ENCODE results near the gene CCDC121. TPM values are rescaled to one million over a fixed set of nuclear protein-coding genes. Genes with fewer than 3 reads are reported as not detected.

The CCDC121 gene
- total and polyA plus RNA-seq, 7 donors = 0.98 to 10.3 (median 2.5) TPM

DNA sequence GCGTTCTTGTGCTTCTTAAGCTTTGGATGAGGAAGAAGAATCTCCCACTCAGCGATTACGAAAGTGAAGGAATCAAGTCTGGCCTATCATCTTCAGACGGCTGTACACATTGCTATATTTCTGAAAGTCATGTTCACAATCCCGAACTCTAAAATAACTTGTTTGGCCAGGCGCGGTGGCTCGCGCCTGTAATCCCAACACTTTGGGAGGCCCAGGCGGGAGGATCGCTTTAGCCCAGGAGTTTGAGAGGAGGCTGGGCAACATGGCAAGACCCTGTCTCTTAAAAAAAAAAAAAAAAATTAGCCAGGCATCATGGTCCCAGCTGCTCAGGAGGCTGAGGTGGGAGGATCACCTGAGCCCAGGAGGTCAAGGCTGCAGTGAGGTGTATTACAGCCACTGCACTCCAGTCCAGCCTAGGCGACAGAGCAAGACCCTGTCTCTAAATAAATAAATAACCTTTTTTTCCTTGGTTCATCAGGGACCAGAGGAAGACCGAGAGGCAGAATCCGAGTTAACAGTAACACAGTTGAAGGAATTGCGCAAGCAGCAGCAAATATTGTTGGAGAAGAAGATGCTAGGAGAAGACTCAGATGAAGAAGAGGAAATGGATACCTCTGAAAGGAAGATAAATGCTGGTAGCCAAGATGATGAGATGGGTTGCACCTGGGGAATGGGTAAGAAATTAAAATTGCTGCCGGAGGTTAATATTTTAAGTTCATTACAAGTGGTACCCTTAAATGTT is 36.0 kb upstream of the CCDC121 start:
- 85 to 88% (median 86%) methylated on average over 16 of the region's 16 CpGs for WGBS, 3 donors
- H3K4me3 ChIP-seq = peak overlapping the region; percentile 97
- peaks cover 31% of the 10 kb centered on the region for H3K4me1 ChIP-seq
- intact Hi-C loops (cut with DNase I) = loop anchor here in 1 of 2 donors (5.0 kb wide), 1 partner anchor 37 kb away; the partner anchor contains the start of genes CCDC121 and GPN1
- ATAC-seq (no peak), DNase-seq (no peak)
- no peaks in the 10 kb centered on the region for H3K9me3 ChIP-seq
- H3K36me3 ChIP-seq (ENCODE audit: insufficient read depth in 1 of 2, low read depth in 1 of 2) = peaks cover 7 to 71% of the 10 kb centered on the region in 2 donors
- H3K27me3 ChIP-seq (ENCODE audit: insufficient read depth in 3 of 3, low read length in 2 of 3) = no peaks in the 10 kb centered on the region
- TF ChIP-seq, protein P1, sequence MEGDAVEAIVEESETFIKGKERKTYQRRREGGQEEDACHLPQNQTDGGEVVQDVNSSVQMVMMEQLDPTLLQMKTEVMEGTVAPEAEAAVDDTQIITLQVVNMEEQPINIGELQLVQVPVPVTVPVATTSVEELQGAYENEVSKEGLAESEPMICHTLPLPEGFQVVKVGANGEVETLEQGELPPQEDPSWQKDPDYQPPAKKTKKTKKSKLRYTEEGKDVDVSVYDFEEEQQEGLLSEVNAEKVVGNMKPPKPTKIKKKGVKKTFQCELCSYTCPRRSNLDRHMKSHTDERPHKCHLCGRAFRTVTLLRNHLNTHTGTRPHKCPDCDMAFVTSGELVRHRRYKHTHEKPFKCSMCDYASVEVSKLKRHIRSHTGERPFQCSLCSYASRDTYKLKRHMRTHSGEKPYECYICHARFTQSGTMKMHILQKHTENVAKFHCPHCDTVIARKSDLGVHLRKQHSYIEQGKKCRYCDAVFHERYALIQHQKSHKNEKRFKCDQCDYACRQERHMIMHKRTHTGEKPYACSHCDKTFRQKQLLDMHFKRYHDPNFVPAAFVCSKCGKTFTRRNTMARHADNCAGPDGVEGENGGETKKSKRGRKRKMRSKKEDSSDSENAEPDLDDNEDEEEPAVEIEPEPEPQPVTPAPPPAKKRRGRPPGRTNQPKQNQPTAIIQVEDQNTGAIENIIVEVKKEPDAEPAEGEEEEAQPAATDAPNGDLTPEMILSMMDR (IDR thresholded peaks at IDR 0.05) = no peak
- H3K27ac ChIP-seq = peak overlapping the region; percentile 89

DNA sequence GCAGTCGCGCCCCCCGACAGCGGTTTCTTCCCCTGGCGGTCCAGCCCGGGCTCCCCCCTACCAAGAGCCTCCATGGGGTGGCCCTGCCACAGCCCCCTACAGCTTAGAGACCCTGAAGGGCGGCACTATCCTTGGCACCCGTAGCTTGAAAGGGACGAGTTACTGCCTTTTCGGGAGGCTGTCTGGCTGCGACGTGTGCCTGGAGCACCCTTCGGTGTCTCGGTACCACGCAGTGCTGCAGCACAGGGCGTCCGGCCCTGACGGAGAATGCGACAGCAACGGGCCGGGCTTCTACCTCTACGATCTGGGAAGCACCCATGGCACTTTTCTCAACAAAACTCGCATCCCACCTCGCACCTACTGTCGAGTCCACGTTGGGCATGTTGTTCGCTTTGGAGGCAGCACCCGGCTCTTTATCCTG is 35.4 kb upstream of the CCDC121 start:
- Histone ChIP-seq H3K4me3 (peak overlapping the region; percentile 97), H3K27me3 (ENCODE audit: insufficient read depth in 3 of 3, low read length in 2 of 3) (no peaks in the 10 kb centered on the region), H3K36me3 (ENCODE audit: insufficient read depth in 1 of 2, low read depth in 1 of 2) (peaks cover 7 to 71% of the 10 kb centered on the region in 2 donors), H3K4me1 (peaks cover 34% of the 10 kb centered on the region), H3K27ac (peak overlapping the region; percentile 89), H3K9me3 (no peaks in the 10 kb centered on the region)
- ATAC-seq = peak in 1 of 4 donors; percentile 16
- intact Hi-C loops (cut with DNase I) = loop anchor here in 1 of 2 donors (5.0 kb wide), 1 partner anchor 37 kb away; the partner anchor contains the start of genes CCDC121 and GPN1
- 1 to 4% (median 3%) methylated on average over 27 to 28 of the region's 28 CpGs for WGBS, 3 donors
- TF ChIP-seq, protein P1 (IDR thresholded peaks at IDR 0.05) = no peak
- no peak for DNase-seq

DNA sequence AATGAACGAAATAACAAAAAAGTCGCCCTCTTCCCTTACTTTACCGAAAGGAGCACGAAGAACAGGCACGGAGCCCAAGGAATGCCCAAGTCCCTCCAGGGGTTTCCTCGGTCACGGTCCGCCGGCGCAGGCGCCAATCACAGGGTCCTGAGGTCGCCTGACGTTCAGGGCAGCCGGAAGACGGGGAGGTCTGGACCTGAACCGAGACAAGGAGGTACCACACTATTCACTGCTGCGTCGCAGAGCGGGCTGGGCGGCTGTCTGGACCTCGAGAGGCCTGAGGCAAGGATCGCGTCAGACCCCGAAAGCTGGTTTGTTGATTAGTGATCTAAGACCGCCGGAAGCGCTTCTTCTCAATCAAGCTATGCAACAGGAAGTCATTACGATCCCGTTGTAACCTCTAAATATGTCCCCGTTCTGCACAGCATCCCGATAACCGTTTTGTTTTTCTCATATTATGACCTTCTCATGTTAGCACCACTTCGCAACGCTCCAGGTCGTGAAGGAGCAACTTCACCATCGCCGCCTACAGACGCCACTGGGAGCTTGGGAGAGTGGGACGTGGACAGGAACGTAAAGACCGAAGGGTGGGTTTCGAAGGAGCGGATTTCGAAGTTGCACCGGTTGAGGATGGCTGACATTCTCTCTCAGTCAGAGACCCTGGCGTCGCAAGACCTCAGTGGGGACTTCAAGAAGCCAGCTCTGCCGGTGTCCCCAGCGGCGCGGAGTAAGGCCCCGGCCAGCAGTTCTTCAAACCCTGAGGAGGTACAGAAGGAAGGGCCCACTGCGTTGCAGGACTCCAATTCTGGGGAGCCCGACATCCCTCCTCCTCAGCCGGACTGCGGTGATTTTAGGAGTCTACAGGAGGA is 34.7 kb upstream of the CCDC121 start, which contains the start of the genes SLC4A1AP and SUPT7L:
Gene SLC4A1AP, plus strand, starts transcription at position 605 of the 869 bp plus-strand sequence. Its CDS starts 26 bp downstream, at position 631.
Gene SUPT7L, minus strand, starts transcription at position 330 of the 869 bp plus-strand sequence. CDS start 1,422 bp downstream, outside the sequence.
- H3K4me3 ChIP-seq = peak within 1 kb of the TSS; percentile 97
- DNase-seq (peak; percentile 78 to 87), ATAC-seq (peak; percentile 88 to 93 (median 90))
- H3K4me1 ChIP-seq = peaks cover 34% of the 10 kb centered on the region
- WGBS, 3 donors = 0 to 1% (median 0%) methylated on average over 56 of the region's 56 CpGs
- no peaks in the 10 kb centered on the region for H3K27me3 ChIP-seq (ENCODE audit: insufficient read depth in 3 of 3, low read length in 2 of 3)
- H3K9me3 ChIP-seq = no peaks in the 10 kb centered on the region
- peaks cover 7 to 71% of the 10 kb centered on the region in 2 donors for H3K36me3 ChIP-seq (ENCODE audit: insufficient read depth in 1 of 2, low read depth in 1 of 2)
- intact Hi-C loops (cut with DNase I) = loop anchor here in 1 of 2 donors (5.0 kb wide), 1 partner anchor 36 kb away; the partner anchor contains the start of genes CCDC121 and GPN1
- peak within 1 kb of the TSS; percentile 89 for H3K27ac ChIP-seq
- TF ChIP-seq, protein P1 (IDR thresholded peaks at IDR 0.05) = no peak

DNA sequence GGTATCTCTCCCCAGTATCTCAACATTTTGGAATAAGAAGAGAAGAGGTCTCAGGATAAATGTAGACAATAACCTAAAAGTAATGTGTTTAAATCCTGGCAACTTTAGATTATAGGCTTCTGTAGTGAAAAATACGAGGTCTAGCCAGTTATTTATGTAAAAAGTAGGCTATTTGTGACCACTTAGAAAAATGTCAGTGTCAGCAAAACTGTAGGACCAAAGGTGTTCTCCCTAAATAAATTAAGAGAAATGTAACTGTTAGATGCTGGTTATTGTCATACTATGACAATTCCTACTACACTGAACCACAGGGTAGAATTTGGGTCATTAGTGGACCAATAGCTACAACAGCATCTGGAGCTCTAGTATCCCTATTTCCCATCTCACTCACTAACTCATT is 32.6 kb upstream of the CCDC121 start:
- no peaks in the 10 kb centered on the region for H3K27me3 ChIP-seq (ENCODE audit: insufficient read depth in 3 of 3, low read length in 2 of 3)
- intact Hi-C loops (cut with DNase I) = loop anchor here in 1 of 2 donors (5.0 kb wide), 1 partner anchor 34 kb away; the partner anchor contains the start of genes CCDC121 and GPN1
- 84 to 96% (median 90%) methylated on average over 1 of the region's 1 CpG for WGBS, 3 donors
- no peak overlapping the region for H3K4me3 ChIP-seq
- H3K4me1 ChIP-seq = peaks cover 34% of the 10 kb centered on the region
- H3K36me3 ChIP-seq (ENCODE audit: insufficient read depth in 1 of 2, low read depth in 1 of 2) = peaks cover 9 to 71% of the 10 kb centered on the region in 2 donors
- no peak for DNase-seq
- no peaks in the 10 kb centered on the region for H3K9me3 ChIP-seq
- TF ChIP-seq, protein P1 (IDR thresholded peaks at IDR 0.05) = no peak
- no peak overlapping the region for H3K27ac ChIP-seq
- ATAC-seq = no peak

All from psoas muscle (tissue), 8 donors.